Liver (tissue), 9 donors: Measurements from ENCODE around the gene EMILIN3. TPM values are rescaled to one million over a fixed set of nuclear protein-coding genes. Genes with fewer than 3 reads are reported as not detected.

Experiments
- DNase-seq: peaks from one replicate; pipeline ENCODE4 v3.0.0-alpha.2; 2017; ENCODE audit warnings: low spot score
- H3K27ac ChIP-seq, 2 donors: one replicate each; pipeline ENCODE4 v1.7.0; 2013; ENCODE audit warnings: inconsistent platforms in 2 of 2, low read length in 2 of 2, control low read depth in 1 of 2, low read depth in 1 of 2, mild to moderate bottlenecking in 1 of 2
- H3K27me3 ChIP-seq, 4 donors: one replicate each; pipeline versions ENCODE4 v1.6.1 to v1.7.0; 2013; ENCODE audit warnings: low read length in 3 of 4, inconsistent platforms in 1 of 4, mild to moderate bottlenecking in 1 of 4, moderate library complexity in 1 of 4; ENCODE audit not compliant: control insufficient read depth in 4 of 4, insufficient read depth in 4 of 4
- H3K36me3 ChIP-seq, 4 donors: one replicate each; pipeline versions ENCODE4 v1.6.1 to v1.7.0; 2013; ENCODE audit warnings: low read length in 3 of 4, mild to moderate bottlenecking in 3 of 4, low read depth in 1 of 4, moderate library complexity in 1 of 4; ENCODE audit not compliant: control insufficient read depth in 4 of 4, insufficient read depth in 3 of 4
- H3K4me1 ChIP-seq, 4 donors: one replicate each; pipeline versions ENCODE4 v1.6.1 to v1.7.0; 2013; ENCODE audit warnings: low read length in 3 of 4, mild to moderate bottlenecking in 3 of 4, moderate library complexity in 1 of 4; ENCODE audit not compliant: control insufficient read depth in 4 of 4, insufficient read depth in 4 of 4
- H3K4me3 ChIP-seq, 3 donors: one replicate each; pipeline versions ENCODE4 v1.6.1 to v1.7.0; 2013; ENCODE audit warnings: low read length in 3 of 3, control low read depth in 1 of 3, low read depth in 1 of 3, mild to moderate bottlenecking in 1 of 3
- H3K9ac ChIP-seq, 2 donors: one replicate each; pipeline ENCODE4 v1.7.0; 2013; ENCODE audit warnings: low read length in 2 of 2, mild to moderate bottlenecking in 2 of 2, moderate library complexity in 2 of 2, control low read depth in 1 of 2, low read depth in 1 of 2
- H3K9me3 ChIP-seq, 4 donors: one replicate each; pipeline versions ENCODE4 v1.6.1 to v1.7.0; 2013; ENCODE audit warnings: low read length in 3 of 4; ENCODE audit not compliant: control insufficient read depth in 4 of 4
- ATF3 ChIP-seq: IDR thresholded peaks from 2 replicates; pipeline ENCODE4 v1.6.1; 2016; ENCODE audit warnings: antibody characterized with exemption
- CTCF ChIP-seq: fragments of 150-350 bp; IDR thresholded peaks from 2 replicates; pipeline ENCODE4 v1.5.1; 2017; ENCODE audit warnings: improper control_type of control experiment, low read depth, low read length; ENCODE audit not compliant: missing input control
- EGR1 ChIP-seq, 2 donors: IDR thresholded peaks; 2 replicates each; pipeline ENCODE4 v1.6.1; 2016 to 2018; ENCODE audit warnings: antibody characterized with exemption in 2 of 2, low read depth in 2 of 2
- FOXA1 ChIP-seq: IDR thresholded peaks from 2 replicates; pipeline ENCODE4 v1.6.1; 2016; ENCODE audit warnings: antibody characterized with exemption
- FOXA2 ChIP-seq: IDR thresholded peaks from 2 replicates; pipeline ENCODE4 v1.6.1; 2016; ENCODE audit warnings: antibody characterized with exemption
- GABPA ChIP-seq, 2 donors: IDR thresholded peaks in 1 of 2; conservative IDR thresholded peaks in 1 of 2; 2 replicates each; pipeline ENCODE4 v1.6.1; 2016; ENCODE audit warnings: antibody characterized with exemption in 2 of 2, mild to moderate bottlenecking in 1 of 2, moderate library complexity in 1 of 2
- HNF4A ChIP-seq, 2 donors: conservative IDR thresholded peaks; 2 replicates each; pipeline ENCODE4 v1.6.1; 2016; ENCODE audit warnings: antibody characterized with exemption in 2 of 2, mild to moderate bottlenecking in 2 of 2
- HNF4G ChIP-seq: IDR thresholded peaks from 2 replicates; pipeline ENCODE4 v1.6.1; 2016; ENCODE audit warnings: antibody characterized with exemption
- JUND ChIP-seq, 2 donors: IDR thresholded peaks; 2 replicates each; pipeline ENCODE4 v1.6.1; 2016; ENCODE audit warnings: antibody characterized with exemption in 2 of 2
- MAX ChIP-seq: IDR thresholded peaks from 2 replicates; pipeline ENCODE4 v1.6.1; 2016; ENCODE audit warnings: antibody characterized with exemption
- NR2F2 ChIP-seq: IDR thresholded peaks from 2 replicates; pipeline ENCODE4 v1.6.1; 2016; ENCODE audit warnings: antibody characterized with exemption
- RAD21 ChIP-seq, 2 donors: IDR thresholded peaks; 2 replicates each; pipeline ENCODE4 v1.6.1; 2016; ENCODE audit warnings: antibody characterized with exemption in 2 of 2, mild to moderate bottlenecking in 2 of 2
- REST ChIP-seq: IDR thresholded peaks from 2 replicates; pipeline ENCODE4 v1.6.1; 2016; ENCODE audit warnings: antibody characterized with exemption, mild to moderate bottlenecking
- SP1 ChIP-seq: IDR thresholded peaks from 2 replicates; pipeline ENCODE4 v1.6.1; 2018; ENCODE audit warnings: antibody characterized with exemption, mild to moderate bottlenecking
- TAF1 ChIP-seq: conservative IDR thresholded peaks from 2 replicates; pipeline ENCODE4 v1.6.1; 2016; ENCODE audit warnings: antibody characterized with exemption, mild to moderate bottlenecking
- YY1 ChIP-seq: IDR thresholded peaks from 2 replicates; pipeline ENCODE4 v1.6.1; 2016; ENCODE audit warnings: antibody characterized with exemption, mild to moderate bottlenecking
- WGBS: extraction: QIAGEN DNeasy Blood & Tissue Kit; methylation state at CpG from one replicate; pipeline ENCODE4 v1.1.7; 2013; 5-methylcytosine and 5-hydroxymethylcytosine counted together
- polyA plus RNA-seq, 2 donors: library from polyadenylated mRNA; stranded (reverse) in 1 of 2; unstranded in 1 of 2; fragments of 200-250 nt in 1 of 2; fragments of >200 nt in 1 of 2; fragmentation: Nextera tagmentation in 1 of 2; extraction: Ambion mirVana in 1 of 2; gene quantifications; one replicate each; pipeline versions ENCODE4 v1.2.1 to v1.2.3, GENCODE V29; 2013 to 2015
- total RNA-seq, 2 donors: library from RNA; depleted of rRNA; stranded (reverse); fragments of >200 nt; gene quantifications; one replicate each; pipeline ENCODE4 v1.2.3, GENCODE V29; 2014
- donor health status: healthy.
- donor health status: healthy.
- donor health status: healthy.
- donor health status: healthy.
- donor health status: healthy.

The EMILIN3 gene
- total and polyA plus RNA-seq, 4 donors, result 0.05 to 0.79 (median 0.17) TPM; not detected in 1

GRCh38 chr20:41373251-41373783 lies 6.7 kb upstream of the EMILIN3 start:
- TF ChIP-seq ATF3 (no peak), NR2F2 (no peak), SP1 (no peak), FOXA2 (no peak), FOXA1 (no peak), CTCF (no peak), GABPA (IDR thresholded peaks at IDR 0.05 in 1 of 2, conservative IDR thresholded peaks at IDR 0.05 in 1 of 2) (no peak), RAD21 (IDR thresholded peaks at IDR 0.05) (no peak), HNF4A (conservative IDR thresholded peaks at IDR 0.05) (no peak), JUND (IDR thresholded peaks at IDR 0.05) (no peak), EGR1 (IDR thresholded peaks at IDR 0.05; ENCODE audit: low read depth in 2 of 2) (no peak)
- H3K9ac ChIP-seq, result no peak overlapping the region
- peaks cover 0 to 2% (median 0%) of the 10 kb centered on the region in 4 donors for H3K27me3 ChIP-seq
- no peaks in the 10 kb centered on the region for H3K4me1 ChIP-seq
- DNase-seq, result no peak
- WGBS, result 84% methylated on average over 11 of the region's 11 CpGs
- H3K9me3 ChIP-seq, result no peaks in the 10 kb centered on the region
- H3K36me3 ChIP-seq, result no peaks in the 10 kb centered on the region
- H3K27ac ChIP-seq, result no peak overlapping the region
- no peak overlapping the region for H3K4me3 ChIP-seq

GRCh38 chr20:41371371-41371770 lies 4.8 kb upstream of the EMILIN3 start:
- no peaks in the 10 kb centered on the region for H3K9me3 ChIP-seq
- WGBS, result 89% methylated on average over 4 of the region's 4 CpGs
- DNase-seq, result no peak
- no peaks in the 10 kb centered on the region for H3K36me3 ChIP-seq
- peaks cover 0 to 6% (median 3%) of the 10 kb centered on the region in 4 donors for H3K27me3 ChIP-seq
- no peak overlapping the region for H3K9ac ChIP-seq
- H3K27ac ChIP-seq, result no peak overlapping the region
- no peak for TF ChIP-seq MAX
- TF ChIP-seq YY1, result no peak
- TF ChIP-seq GABPA (IDR thresholded peaks at IDR 0.05 in 1 of 2, conservative IDR thresholded peaks at IDR 0.05 in 1 of 2), result no peak
- no peak for TF ChIP-seq FOXA2
- TF ChIP-seq HNF4A (conservative IDR thresholded peaks at IDR 0.05), result no peak
- H3K4me3 ChIP-seq, result no peak overlapping the region
- peaks cover 0 to 5% (median under 1%) of the 10 kb centered on the region in 4 donors for H3K4me1 ChIP-seq

GRCh38 chr20:41370176-41370575 lies 3.6 kb upstream of the EMILIN3 start:
- 85% methylated on average over 5 of the region's 5 CpGs for WGBS
- DNase-seq, result no peak
- Histone ChIP-seq H3K4me3 (no peak overlapping the region), H3K9me3 (no peaks in the 10 kb centered on the region), H3K27me3 (peaks cover 0 to 13% (median 5%) of the 10 kb centered on the region in 4 donors), H3K36me3 (no peaks in the 10 kb centered on the region), H3K27ac (no peak overlapping the region), H3K4me1 (peaks cover 0 to 12% (median 7%) of the 10 kb centered on the region in 4 donors), H3K9ac (no peak overlapping the region)
- TF ChIP-seq MAX, result no peak
- no peak for TF ChIP-seq HNF4A (conservative IDR thresholded peaks at IDR 0.05)
- no peak for TF ChIP-seq NR2F2
- TF ChIP-seq FOXA2, result no peak
- no peak for TF ChIP-seq HNF4G
- TF ChIP-seq REST, result no peak
- no peak for TF ChIP-seq GABPA (IDR thresholded peaks at IDR 0.05 in 1 of 2, conservative IDR thresholded peaks at IDR 0.05 in 1 of 2)
- TF ChIP-seq EGR1 (IDR thresholded peaks at IDR 0.05; ENCODE audit: low read depth in 2 of 2), result no peak
- TF ChIP-seq JUND (IDR thresholded peaks at IDR 0.05), result no peak
- TF ChIP-seq SP1, result no peak
- TF ChIP-seq TAF1, result no peak
